ENCODE results near the gene STK39. TPM values are rescaled to one million over a fixed set of nuclear protein-coding genes. Genes with fewer than 3 reads are reported as not detected.

STK39 gene
- polyA plus RNA-seq, 2 of the 4 experiments (the other 2 are of a cell fraction), result 14.2 to 27.2 TPM

DNA sequence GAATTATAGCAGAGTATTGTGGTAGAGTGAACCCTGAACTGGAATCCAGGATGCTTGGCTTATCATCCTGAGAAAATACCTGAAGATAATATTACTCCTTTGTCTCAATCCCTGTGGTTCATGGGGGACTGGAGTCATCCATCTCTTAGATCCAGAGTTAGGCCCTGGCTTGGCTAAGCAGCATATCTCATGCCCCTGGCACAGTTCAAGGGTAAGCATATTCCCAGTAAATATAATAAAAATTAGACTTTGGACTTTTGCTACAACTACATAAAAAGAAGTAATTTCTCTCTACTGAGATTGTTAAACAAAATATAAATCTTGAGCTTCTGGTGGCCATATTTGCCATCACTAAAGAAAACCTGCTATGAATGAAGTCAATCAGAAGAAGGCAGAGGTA is 47.7 kb upstream of the STK39 start:
- Histone ChIP-seq H3K9me3 (no peaks in the 10 kb centered on the region), H3K4me2 (no peak overlapping the region), H3K4me3 (no peak overlapping the region), H3K27ac (no peak overlapping the region), H3K4me1 (no peaks in the 10 kb centered on the region)
- ChIA-PET POLR2A (no interaction called here), CTCF (no interaction called here)
- ATAC-seq (no peak), DNase-seq (ENCODE audit: low read depth in 1 of 2, low spot score in 1 of 2) (no peak), FAIRE-seq (no peak)
- no peak for TF ChIP-seq CBX8 (IDR thresholded peaks at IDR 0.05)
- TF ChIP-seq, protein P1, sequence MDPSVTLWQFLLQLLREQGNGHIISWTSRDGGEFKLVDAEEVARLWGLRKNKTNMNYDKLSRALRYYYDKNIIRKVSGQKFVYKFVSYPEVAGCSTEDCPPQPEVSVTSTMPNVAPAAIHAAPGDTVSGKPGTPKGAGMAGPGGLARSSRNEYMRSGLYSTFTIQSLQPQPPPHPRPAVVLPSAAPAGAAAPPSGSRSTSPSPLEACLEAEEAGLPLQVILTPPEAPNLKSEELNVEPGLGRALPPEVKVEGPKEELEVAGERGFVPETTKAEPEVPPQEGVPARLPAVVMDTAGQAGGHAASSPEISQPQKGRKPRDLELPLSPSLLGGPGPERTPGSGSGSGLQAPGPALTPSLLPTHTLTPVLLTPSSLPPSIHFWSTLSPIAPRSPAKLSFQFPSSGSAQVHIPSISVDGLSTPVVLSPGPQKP (IDR thresholded peaks at IDR 0.05; ENCODE audit: low read depth, low read length), result no peak
- TF ChIP-seq ZC3H11A (IDR thresholded peaks at IDR 0.05), result no peak
- TF ChIP-seq FOSL2 (IDR thresholded peaks at IDR 0.05), result no peak
- no peak for TF ChIP-seq FOSL2 (CRISPR knock-in tag; IDR thresholded peaks at IDR 0.05)
- no peak for TF ChIP-seq ZFP36 (IDR thresholded peaks at IDR 0.05; ENCODE audit: borderline replicate concordance, partially characterized antibody)
- TF ChIP-seq CHD2 (IDR thresholded peaks at IDR 0.05; ENCODE audit: low read length, partially characterized antibody), result no peak
- TF ChIP-seq ZSCAN20 (CRISPR knock-in tag; IDR thresholded peaks at IDR 0.05), result no peak

DNA sequence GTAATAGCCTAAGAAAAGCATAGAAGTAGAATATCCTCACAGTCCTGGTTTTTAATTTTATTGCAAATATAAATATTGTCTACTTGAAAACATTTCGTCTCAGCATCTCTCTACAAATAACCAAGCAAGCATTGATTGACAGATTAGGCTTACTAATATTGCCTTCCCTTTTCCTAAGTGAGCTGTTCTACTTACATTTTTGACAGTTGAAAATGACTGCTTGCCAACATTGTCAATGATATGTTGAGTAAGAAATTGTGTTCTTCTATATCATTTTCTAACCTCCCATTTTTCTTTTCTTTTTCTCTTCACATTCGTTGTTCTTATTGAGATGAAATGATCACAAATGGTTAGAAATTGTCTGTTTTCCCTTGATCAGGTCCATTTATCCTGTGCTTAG is 47.0 kb upstream of the STK39 start:
- DNase-seq (ENCODE audit: low read depth in 1 of 2, low spot score in 1 of 2) (no peak), ATAC-seq (no peak), FAIRE-seq (no peak)
- TF ChIP-seq PHF8 (IDR thresholded peaks at IDR 0.05; ENCODE audit: borderline replicate concordance, low read depth), result no peak
- TF ChIP-seq, protein P2, sequence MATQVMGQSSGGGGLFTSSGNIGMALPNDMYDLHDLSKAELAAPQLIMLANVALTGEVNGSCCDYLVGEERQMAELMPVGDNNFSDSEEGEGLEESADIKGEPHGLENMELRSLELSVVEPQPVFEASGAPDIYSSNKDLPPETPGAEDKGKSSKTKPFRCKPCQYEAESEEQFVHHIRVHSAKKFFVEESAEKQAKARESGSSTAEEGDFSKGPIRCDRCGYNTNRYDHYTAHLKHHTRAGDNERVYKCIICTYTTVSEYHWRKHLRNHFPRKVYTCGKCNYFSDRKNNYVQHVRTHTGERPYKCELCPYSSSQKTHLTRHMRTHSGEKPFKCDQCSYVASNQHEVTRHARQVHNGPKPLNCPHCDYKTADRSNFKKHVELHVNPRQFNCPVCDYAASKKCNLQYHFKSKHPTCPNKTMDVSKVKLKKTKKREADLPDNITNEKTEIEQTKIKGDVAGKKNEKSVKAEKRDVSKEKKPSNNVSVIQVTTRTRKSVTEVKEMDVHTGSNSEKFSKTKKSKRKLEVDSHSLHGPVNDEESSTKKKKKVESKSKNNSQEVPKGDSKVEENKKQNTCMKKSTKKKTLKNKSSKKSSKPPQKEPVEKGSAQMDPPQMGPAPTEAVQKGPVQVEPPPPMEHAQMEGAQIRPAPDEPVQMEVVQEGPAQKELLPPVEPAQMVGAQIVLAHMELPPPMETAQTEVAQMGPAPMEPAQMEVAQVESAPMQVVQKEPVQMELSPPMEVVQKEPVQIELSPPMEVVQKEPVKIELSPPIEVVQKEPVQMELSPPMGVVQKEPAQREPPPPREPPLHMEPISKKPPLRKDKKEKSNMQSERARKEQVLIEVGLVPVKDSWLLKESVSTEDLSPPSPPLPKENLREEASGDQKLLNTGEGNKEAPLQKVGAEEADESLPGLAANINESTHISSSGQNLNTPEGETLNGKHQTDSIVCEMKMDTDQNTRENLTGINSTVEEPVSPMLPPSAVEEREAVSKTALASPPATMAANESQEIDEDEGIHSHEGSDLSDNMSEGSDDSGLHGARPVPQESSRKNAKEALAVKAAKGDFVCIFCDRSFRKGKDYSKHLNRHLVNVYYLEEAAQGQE (IDR thresholded peaks at IDR 0.05), result no peak
- no peak for TF ChIP-seq HOXB13 (CRISPR knock-in tag; IDR thresholded peaks at IDR 0.05; ENCODE audit: low read depth)
- TF ChIP-seq, protein P3, sequence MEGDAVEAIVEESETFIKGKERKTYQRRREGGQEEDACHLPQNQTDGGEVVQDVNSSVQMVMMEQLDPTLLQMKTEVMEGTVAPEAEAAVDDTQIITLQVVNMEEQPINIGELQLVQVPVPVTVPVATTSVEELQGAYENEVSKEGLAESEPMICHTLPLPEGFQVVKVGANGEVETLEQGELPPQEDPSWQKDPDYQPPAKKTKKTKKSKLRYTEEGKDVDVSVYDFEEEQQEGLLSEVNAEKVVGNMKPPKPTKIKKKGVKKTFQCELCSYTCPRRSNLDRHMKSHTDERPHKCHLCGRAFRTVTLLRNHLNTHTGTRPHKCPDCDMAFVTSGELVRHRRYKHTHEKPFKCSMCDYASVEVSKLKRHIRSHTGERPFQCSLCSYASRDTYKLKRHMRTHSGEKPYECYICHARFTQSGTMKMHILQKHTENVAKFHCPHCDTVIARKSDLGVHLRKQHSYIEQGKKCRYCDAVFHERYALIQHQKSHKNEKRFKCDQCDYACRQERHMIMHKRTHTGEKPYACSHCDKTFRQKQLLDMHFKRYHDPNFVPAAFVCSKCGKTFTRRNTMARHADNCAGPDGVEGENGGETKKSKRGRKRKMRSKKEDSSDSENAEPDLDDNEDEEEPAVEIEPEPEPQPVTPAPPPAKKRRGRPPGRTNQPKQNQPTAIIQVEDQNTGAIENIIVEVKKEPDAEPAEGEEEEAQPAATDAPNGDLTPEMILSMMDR (IDR thresholded peaks at IDR 0.05), result no peak
- TF ChIP-seq JUNB (IDR thresholded peaks at IDR 0.05), result no peak
- TF ChIP-seq, protein P4, sequence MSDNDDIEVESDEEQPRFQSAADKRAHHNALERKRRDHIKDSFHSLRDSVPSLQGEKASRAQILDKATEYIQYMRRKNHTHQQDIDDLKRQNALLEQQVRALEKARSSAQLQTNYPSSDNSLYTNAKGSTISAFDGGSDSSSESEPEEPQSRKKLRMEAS (IDR thresholded peaks at IDR 0.05), result no peak
- TF ChIP-seq FOXS1 (CRISPR knock-in tag; IDR thresholded peaks at IDR 0.05), result no peak
- no peak for TF ChIP-seq TP53 (CRISPR knock-in tag; IDR thresholded peaks at IDR 0.05)
- no peak for TF ChIP-seq EHF (CRISPR knock-in tag; IDR thresholded peaks at IDR 0.05)
- TF ChIP-seq ZNF302 (CRISPR knock-in tag; IDR thresholded peaks at IDR 0.05), result no peak
- no peak for TF ChIP-seq FOSB (CRISPR knock-in tag; IDR thresholded peaks at IDR 0.05)
- TF ChIP-seq RAD21 (conservative IDR thresholded peaks at IDR 0.05 in 1 of 2, IDR thresholded peaks at IDR 0.05 in 1 of 2), result no peak
- no peak for TF ChIP-seq MAFK (IDR thresholded peaks at IDR 0.05; ENCODE audit: partially characterized antibody)
- no peak for TF ChIP-seq MAZ (IDR thresholded peaks at IDR 0.05; ENCODE audit: borderline replicate concordance, low read depth, low read length)
- TF ChIP-seq RFX5 (IDR thresholded peaks at IDR 0.05), result no peak
- CTCF ChIA-PET, result no interaction called here
- H3K27ac ChIP-seq, result no peak overlapping the region
- no peak overlapping the region for H3K4me2 ChIP-seq
- no peaks in the 10 kb centered on the region for H3K4me1 ChIP-seq
- 39% methylated on average over 2 of the region's 2 CpGs for WGBS (ENCODE audit: missing lambda C conversion rate)
- no peak overlapping the region for H3K4me3 ChIP-seq
- no peaks in the 10 kb centered on the region for H3K9me3 ChIP-seq
- POLR2A ChIA-PET, result no interaction called here

All from A549 (cell line).